ENCODE data around the gene NUBPL.

DNA sequence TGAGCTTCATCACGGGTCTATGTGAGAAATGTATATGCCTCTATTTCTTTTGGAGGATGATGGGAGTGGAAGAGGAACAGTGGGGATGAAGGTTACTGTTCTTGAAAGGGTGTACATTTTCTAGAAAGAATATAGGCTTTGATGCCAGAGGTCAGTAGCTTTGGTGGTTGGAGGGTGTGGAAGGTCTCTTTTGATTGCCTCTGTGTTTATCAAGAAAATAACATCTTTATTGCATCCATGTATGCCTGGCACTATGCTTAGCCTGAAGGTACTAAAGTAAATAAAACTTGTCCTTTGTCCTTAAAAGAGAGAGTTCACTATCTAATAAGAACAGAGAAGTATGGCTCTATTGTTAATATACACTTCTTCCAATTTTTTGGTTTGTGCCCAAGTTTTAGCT is 201.8 kb downstream of the NUBPL start:
- TF ChIP-seq, protein P1, sequence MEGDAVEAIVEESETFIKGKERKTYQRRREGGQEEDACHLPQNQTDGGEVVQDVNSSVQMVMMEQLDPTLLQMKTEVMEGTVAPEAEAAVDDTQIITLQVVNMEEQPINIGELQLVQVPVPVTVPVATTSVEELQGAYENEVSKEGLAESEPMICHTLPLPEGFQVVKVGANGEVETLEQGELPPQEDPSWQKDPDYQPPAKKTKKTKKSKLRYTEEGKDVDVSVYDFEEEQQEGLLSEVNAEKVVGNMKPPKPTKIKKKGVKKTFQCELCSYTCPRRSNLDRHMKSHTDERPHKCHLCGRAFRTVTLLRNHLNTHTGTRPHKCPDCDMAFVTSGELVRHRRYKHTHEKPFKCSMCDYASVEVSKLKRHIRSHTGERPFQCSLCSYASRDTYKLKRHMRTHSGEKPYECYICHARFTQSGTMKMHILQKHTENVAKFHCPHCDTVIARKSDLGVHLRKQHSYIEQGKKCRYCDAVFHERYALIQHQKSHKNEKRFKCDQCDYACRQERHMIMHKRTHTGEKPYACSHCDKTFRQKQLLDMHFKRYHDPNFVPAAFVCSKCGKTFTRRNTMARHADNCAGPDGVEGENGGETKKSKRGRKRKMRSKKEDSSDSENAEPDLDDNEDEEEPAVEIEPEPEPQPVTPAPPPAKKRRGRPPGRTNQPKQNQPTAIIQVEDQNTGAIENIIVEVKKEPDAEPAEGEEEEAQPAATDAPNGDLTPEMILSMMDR (IDR thresholded peaks at IDR 0.05; ENCODE audit: low read depth, low read length): no peak
- TF ChIP-seq, protein P2, sequence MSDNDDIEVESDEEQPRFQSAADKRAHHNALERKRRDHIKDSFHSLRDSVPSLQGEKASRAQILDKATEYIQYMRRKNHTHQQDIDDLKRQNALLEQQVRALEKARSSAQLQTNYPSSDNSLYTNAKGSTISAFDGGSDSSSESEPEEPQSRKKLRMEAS (IDR thresholded peaks at IDR 0.05; ENCODE audit: low read depth, low read length): no peak
- TF ChIP-seq POLR2A (IDR thresholded peaks at IDR 0.05; ENCODE audit: extremely low read depth, insufficient read length) (no peak), MYC (IDR thresholded peaks at IDR 0.05; ENCODE audit: low read depth, low read length) (no peak)
